GM10248 (cell line): ENCODE results near the gene LMO7.

Experiments
- CTCF ChIA-PET: fragments of 300-600 bp; sonication (Branson Sonifier 250); formaldehyde crosslinking; extraction: SDS; loops from one replicate; lab custom pipeline; 2021; ENCODE audit warnings: antibody characterized with exemption; lab: Yijun Ruan, JAX
- POLR2A ChIA-PET: fragments of 350-650 bp; sonication (Branson Sonifier 250); formaldehyde crosslinking; extraction: SDS; loops from one replicate; lab custom pipeline; 2020; ENCODE audit warnings: antibody characterized with exemption; lab: Yijun Ruan, JAX
- DNase-seq: peaks from one replicate; pipeline ENCODE4 v3.0.0; 2012; ENCODE audit errors: extremely low spot score
- TF ChIP-seq, protein P1 (sequence below): IDR thresholded peaks from 2 replicates; pipeline ENCODE4 v1.5.1; 2012; ENCODE audit warnings: mild to moderate bottlenecking, low read depth; ENCODE audit errors: extremely low read depth, missing control alignments, control extremely low read depth

The LMO7 gene

GRCh38 chr13:75610466-75610865 lies 25.7 kb upstream of the LMO7 start:
- TF ChIP-seq, protein P1, sequence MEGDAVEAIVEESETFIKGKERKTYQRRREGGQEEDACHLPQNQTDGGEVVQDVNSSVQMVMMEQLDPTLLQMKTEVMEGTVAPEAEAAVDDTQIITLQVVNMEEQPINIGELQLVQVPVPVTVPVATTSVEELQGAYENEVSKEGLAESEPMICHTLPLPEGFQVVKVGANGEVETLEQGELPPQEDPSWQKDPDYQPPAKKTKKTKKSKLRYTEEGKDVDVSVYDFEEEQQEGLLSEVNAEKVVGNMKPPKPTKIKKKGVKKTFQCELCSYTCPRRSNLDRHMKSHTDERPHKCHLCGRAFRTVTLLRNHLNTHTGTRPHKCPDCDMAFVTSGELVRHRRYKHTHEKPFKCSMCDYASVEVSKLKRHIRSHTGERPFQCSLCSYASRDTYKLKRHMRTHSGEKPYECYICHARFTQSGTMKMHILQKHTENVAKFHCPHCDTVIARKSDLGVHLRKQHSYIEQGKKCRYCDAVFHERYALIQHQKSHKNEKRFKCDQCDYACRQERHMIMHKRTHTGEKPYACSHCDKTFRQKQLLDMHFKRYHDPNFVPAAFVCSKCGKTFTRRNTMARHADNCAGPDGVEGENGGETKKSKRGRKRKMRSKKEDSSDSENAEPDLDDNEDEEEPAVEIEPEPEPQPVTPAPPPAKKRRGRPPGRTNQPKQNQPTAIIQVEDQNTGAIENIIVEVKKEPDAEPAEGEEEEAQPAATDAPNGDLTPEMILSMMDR = no peak
- POLR2A ChIA-PET = no interaction called here
- CTCF ChIA-PET = interaction anchor here (1.6 kb wide), 1 partner anchor 185 kb away, joined by 3 read pairs; no protein-coding TSS in a partner anchor
- DNase-seq = no peak

- TF ChIP-seq, protein P1 = no peak
- DNase-seq = no peak
- CTCF ChIA-PET = interaction anchor here (0.7 kb wide), 1 partner anchor 83 kb away, joined by 3 read pairs; no protein-coding TSS in a partner anchor
- POLR2A ChIA-PET = no interaction called here
These were observed 23.8 kb upstream of the LMO7 start for GRCh38 chr13:75612354-75612753.

- no peak for DNase-seq
- ChIA-PET CTCF (interaction anchor here (3.0 kb wide), 1 partner anchor 15 kb away, joined by 14 read pairs; no protein-coding TSS in a partner anchor), POLR2A (no interaction called here)
- TF ChIP-seq, protein P1 = no peak
These were observed 18.9 kb upstream of the LMO7 start for GRCh38 chr13:75617230-75617629.

- DNase-seq = no peak
- ChIA-PET POLR2A (no interaction called here), CTCF (interaction anchor here (3.0 kb wide), 1 partner anchor 14 kb away, joined by 14 read pairs; no protein-coding TSS in a partner anchor)
- TF ChIP-seq, protein P1 = no peak
These were observed 17.8 kb upstream of the LMO7 start for GRCh38 chr13:75618308-75618707.

GRCh38 chr13:75620020-75620419 lies 16.1 kb upstream of the LMO7 start:
- POLR2A ChIA-PET = no interaction called here
- CTCF ChIA-PET = interaction anchor here (0.9 to 3.0 kb wide), 2 partner anchors 8 to 12 kb away, joined by 3 to 14 read pairs; no protein-coding TSS in a partner anchor
- TF ChIP-seq, protein P1 = no peak
- DNase-seq = no peak

GRCh38 chr13:75621147-75621546 lies 15.0 kb upstream of the LMO7 start:
- DNase-seq = no peak
- TF ChIP-seq, protein P1 = no peak
- ChIA-PET POLR2A (no interaction called here), CTCF (interaction anchor here (0.8 to 1.4 kb wide), 4 partner anchors 12 to 75 kb away, joined by 3 to 5 read pairs (median 4); no protein-coding TSS in a partner anchor)
